GM21367 (cell line): ENCODE measurements around the gene STON1.
"Not testable (repeated sequence)": the region's sequence is repeated elsewhere in the genome, so short reads cannot be mapped to it uniquely, and the experiment has no call there.

Experiments
- ATAC-seq: cut with Tn5 transposase; IDR thresholded peaks from one replicate; pipeline ENCODE4 v1.9.1; 2021; ENCODE audit not compliant: unreplicated experiment

The STON1 gene

DNA sequence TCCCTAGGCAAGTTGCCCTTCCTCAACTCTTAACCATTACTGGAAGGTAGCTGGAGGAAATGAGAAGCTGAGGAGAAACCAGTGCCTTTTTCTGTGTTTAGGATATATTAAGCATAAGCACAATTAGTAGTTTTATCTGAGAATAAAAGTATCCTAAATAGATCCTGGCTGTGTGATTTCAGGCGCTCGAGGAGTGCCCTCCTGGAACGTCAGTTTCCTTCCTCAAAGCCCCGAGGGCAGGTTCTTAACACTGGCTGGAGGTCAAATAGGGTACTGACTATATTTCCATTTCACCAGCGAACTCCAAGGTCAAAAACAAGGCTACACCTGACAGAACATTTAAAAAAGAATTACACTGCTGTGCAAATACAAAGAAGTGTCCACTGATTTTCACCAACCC lies 1.5 kb upstream of the STON1 start:
- no peak for ATAC-seq

DNA sequence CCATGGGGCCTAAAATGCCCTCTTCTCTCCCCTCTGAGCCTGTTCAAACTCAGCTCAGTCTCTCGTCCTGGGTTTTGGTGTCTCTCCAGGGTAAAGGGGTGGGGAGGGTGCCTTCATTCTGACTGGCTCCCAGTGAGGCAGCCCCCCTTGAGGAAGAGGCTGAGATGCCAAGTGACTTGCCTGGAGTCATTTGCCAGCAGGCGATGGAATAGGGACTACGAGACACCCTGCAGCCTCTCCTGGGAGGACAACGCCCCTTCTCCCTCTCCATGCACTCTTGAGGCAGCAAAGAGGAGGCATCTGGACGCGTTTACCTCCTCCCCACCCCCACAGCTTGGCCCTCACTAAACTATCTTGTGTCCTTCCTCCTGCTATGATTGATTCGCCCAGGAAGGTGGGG lies 760 bp upstream of the STON1 start:
- ATAC-seq: no peak

DNA sequence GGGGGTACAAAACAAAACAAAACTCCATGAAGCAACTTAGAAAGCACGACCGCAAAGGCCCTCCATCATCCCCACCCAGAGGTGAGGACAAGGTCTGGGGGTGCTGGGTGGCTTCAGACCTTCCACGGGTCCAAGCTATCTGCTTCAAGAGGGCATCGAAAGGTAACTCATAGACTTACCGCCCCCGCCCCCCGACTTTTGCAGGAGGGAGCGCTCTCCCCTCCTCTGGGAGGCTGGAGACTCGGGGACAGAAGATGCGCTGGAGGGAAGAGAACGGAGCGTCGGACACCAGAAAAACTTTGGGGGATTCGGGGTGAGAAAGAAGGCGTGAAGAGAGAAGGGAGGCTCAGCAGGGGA lies 300 bp upstream of the STON1 start:
- ATAC-seq: peak; percentile 19

DNA sequence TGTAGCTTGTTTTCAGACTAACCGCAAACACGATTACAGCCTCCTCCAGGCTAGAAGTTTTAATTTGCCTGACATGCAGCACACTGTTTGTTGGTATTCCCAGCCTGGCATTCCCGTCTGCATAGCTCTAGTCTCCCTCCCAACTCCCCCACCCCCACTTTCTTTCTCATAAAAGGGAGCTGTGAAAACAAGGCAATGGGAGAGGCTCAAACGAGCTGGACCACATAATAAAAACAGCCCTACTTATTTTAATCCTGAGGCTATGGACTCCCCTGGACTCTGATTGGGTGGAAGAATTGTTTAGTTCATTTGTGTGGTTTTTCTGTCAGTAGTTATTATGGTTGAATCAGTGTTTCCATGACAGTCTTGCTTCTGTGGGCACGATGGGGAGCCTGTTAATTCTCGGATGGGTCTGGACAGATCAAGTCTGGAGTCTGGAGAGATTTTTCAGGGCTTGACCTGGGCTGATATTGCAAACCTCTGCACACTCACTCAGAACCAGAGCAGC lies 1.2 kb downstream of the STON1 start:
- no peak for ATAC-seq

DNA sequence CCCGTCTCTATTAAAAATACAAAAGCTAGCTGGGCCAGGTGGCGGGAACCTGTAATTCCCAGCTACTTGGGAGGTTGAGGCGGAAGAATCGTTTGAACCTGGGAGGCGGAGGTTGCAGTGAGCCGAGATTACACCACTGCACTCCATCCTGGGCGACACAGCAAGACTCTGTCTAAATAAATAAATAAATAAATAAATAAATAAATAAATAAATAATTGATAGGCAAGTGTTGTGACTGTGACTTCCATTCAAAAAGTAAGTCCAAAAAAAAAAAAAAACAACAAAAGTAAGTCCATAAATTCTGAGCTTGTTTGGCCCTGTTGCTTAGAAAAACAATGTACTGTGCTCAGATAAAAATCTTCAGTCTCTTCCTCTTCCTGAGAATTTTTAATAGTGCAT lies 2.2 kb downstream of the STON1 start:
- no peak for ATAC-seq

DNA sequence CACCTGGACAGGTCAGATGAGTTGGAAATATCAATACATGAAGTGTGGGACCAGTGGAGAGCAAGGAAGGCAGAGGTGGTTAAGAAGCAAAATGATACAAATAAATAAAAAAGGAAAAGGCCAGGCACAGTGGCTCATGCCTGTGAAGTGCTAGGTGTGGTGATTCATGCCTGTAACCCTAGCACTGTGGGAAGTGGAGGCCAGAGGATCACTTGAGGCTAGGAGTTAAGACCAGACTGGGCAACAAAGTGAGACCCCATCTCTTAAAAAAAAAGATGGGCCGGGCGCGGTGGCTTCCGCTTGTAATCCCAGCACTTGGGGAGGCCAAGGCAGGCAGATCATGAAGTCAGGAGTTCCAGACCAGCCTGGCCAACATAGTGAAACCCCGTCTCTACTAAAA lies 2.9 kb downstream of the STON1 start:
- ATAC-seq: no peak

DNA sequence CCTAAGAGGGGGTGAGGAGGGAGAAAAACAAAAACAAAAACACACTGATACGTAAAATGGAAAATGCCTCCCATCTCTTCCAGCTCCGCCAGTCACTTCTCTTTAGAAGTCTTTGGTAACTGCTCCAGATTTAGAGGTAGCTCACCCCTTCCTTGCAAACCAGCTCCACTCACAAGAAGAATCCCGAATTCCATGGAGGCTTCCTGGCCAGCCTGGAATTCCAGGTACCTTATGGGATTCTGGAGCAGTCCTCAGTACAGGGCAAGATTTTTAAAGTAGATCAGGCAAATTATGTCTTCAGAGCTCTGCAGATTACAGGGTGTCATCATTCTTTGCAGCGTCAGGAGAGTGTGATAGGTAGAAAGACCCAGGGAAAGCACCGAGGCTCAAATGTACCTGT lies 4.8 kb downstream of the STON1 start:
- ATAC-seq: no peak

DNA sequence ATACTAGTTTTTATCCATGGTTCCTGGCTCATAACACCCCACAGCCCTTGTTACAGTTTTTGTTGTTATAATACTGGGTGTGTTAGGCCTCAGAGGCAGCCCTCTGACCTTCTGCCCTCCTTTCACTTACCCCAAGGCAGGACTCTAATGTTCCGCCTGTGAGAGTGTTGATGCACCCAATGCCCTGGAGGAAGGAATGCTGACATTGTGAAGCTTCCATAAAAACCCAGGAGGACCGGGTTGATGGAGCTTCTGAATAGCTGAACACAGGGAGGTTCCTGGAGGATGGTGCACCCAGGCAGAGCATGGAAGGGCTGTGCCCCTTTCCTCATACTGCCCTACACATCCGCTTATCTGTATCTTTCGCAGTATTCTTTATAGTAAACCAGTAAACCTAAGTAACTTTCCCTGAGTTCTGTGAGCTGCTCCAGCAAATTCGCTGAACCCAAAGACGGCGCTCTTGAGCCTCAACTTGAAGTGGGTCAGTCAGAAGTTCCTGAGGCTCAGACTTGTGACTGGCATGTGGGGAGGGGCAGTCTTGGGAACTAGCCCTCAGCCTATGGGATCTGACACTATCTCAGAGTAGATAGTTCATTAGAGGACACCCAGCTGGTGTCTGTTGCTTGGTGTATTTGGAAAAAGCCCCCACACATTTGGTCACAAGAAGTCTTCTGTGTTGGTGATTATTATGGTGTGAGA lies 10.4 kb downstream of the STON1 start:
- ATAC-seq: no peak

DNA sequence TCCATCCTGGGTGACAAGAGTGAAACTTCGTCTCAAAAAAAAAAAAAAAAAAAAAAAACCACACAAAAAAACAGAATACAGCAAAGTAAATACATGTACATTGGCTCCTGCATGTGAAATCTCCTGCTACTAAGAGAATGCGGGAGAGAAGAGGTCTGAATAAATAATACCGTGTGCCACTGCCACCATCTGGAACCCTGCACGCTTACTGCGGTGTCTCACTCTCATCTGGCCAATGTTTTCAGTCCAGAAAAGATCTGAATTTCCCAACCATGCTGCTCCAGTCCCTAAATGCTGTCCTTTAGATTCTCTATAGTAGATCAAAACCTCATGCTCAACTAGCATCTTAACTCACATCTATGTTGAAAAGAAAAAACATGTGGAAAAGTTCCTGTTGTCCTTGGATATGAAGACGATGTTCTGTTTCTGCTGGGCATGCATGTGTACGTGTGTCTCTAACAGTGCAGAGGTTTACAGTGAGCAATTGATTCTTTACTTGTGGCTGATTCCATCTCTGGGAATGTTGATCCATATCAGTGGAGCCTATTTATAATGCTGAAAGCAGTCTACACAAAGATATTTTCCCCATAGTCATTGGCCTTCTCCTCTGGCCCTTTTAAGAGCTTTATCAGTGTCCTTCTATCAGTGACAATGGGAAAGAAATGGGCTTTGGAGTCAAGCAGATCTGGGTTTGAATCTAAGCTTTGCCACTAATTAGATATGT lies 11.9 kb downstream of the STON1 start:
- no peak for ATAC-seq

DNA sequence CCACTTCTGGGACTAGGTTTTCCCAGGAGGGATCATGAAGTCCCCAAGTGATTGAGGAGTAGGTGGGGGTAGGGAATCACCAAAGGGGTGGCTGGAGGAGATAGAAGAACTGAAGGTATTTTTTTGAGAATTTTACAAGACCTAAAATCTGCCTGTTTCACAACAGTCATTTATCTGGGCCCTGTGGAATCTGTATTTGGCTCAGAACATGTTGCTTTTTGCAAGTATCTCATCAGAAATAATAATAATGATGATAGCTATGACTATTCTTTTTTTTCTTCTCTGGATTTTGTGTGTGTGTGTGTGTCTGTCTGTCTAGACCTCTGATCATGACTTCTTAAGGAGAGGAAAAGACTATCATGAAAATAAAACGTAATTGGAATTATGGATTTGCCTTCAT lies 13.9 kb downstream of the STON1 start:
- ATAC-seq: no peak

DNA sequence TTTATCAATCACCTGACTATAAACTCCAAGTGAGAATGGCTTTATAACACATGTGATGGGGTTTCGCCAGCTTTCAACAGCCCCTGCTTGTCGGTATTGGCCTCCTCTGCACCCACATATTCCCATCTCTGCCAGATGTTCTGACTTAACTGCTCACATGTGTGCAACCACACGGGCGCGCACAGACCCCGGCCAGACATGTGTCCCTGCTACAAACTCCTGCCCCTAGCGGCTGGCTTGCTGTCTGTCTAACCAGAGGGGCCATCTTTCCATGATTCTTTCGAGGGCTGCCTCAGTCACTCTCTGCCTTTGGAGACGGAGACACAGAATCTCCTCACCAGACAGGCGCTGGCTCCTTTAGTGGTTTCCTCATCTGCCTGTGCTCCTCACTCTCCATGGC lies 15.3 kb downstream of the STON1 start:
- ATAC-seq: no peak

DNA sequence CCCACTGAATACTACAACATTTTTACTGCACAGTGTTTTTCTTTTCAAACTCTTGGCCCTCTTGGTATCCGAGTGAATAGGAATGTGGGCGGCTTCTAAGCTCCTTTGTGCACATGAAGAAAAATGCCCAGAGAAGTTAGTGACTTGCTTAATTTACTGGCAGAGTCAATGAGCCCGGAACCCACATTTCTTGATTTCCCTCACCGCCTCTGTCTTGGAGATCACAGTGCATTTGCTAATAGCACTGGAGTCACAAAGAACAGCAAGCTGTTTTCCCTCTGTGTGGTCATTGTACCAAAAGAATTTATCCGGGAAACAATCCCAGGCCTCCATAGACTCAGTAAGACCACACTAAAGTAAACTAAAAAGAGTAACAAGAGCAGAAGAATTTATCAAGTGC lies 18.9 kb downstream of the STON1 start:
- no peak for ATAC-seq

DNA sequence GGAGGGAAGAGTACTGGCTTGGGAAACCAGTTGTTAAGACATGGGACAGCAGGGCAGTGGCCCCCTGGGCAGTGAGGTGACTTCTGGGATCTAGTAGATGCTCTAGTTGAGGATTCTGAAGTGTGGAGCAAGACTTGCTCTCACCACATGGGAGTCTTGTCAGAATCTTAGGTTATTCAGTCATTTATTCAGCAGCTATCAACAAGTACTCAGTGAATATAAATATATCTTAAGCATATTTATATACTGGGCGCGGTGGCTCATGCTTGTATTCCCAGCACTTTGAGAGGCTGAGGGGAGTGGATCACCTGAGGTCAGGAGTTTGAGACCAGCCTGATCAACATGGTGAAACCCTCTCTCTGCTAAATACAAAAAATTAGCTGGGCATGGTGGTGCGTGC lies 20.0 kb downstream of the STON1 start:
- no peak for ATAC-seq

DNA sequence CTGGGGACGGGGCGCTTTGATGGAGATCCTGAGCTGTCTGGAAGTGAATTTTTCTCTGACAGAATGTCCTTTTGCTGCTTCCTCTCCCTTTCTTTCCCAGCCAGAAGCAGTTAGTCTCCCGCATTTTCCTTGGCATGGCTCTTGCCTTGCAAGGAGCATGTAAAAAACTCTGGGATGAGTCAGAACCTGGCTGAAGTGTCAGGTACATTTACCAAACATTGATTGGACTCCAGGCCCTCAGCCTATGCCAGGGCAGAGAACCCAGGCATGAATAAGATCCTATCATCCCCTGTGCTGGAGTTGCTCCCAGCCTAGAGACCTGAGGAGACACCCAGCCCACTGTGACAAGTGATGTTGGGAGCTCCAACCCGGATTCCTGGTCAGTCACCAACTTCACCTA lies 21.6 kb downstream of the STON1 start:
- ATAC-seq: no peak

DNA sequence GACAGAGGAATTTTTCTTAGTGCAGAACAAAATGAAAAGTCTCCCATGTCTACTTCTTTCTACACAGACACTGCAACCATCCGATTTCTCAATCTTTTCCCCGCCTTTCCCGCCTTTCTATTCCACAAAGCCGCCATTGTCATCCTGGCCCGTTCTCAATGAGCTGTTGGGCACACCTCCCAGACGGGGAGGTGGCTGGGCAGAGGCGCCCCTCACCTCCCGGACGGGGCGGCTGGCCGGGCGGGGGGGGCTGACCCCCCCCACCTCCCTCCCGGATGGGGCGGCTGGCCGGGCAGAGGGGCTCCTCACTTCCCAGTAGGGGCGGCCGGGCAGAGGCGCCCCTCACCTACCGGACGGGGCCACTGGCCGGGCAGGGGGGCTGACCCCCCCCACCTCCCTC lies 25.1 kb downstream of the STON1 start:
- not testable (repeated sequence) for ATAC-seq

DNA sequence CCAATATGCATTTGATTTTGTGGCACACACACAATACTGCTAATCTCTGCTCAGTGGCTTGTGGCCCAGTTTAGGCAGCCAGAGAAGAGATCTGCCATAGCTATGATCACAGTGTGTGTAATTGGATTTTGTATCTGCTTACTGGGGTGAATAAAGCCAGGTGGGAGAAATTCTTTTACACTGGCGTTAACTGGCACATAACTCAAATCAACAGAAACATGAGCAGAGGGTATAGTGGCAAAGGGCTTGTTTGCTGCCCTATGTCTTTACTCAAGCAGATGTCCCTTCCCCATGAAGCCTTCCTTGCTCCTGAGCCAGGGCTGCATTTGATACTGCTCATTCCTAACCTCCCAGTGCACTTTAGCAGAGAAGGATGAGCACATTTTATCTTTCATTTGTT lies 28.5 kb downstream of the STON1 start:
- ATAC-seq: no peak

DNA sequence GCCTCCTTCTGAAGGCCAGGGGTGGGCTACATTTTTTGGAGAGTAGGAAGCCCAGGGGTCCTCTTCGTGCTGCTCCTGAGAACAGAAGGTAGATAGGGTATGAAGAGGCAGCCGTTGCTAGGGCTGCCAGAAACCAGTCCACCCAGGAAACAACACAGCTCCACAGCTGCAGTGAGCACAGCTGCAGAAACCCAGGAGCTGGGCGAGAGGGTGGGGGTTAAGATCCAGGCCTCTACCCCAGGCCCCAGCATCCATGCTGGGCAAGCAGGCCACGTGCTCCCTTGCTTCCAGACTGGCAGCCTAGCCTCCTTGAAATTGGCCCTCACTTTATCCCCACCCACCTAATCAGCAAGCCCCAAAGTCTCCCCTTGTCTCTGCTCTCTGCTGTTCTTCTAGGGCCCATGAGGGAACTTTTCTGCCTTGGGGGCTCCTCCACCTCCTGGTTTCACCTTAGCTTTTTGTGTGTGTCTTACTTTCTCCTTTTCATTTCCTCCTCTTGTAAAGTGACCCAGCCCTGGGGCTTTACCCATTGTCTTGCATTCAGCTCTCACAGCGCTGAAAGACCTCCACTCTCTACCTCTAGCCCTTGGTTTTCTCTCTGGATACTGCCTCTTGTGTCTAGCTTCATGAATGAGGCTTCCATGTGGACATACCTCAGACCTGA lies 30.7 kb downstream of the STON1 start:
- ATAC-seq: no peak

DNA sequence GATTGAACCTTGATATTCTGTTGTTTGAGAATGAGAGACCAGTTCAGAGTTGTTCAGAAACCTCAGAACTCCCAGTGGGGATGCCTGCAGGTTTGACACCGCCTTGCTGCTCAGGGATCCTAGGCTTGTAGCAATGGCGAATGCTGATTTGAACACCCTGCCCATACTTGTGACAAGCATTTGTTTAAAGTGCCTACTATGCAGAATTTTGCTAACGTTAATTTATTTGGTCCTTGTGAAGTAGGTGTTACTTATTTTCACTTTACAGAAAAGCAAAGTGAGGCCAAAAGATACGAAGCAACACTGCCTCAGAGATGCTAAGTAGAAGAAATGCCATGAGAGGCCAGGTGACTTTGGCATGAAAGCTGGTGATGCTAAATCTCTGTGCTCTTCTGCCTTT lies 32.3 kb downstream of the STON1 start:
- ATAC-seq: no peak

DNA sequence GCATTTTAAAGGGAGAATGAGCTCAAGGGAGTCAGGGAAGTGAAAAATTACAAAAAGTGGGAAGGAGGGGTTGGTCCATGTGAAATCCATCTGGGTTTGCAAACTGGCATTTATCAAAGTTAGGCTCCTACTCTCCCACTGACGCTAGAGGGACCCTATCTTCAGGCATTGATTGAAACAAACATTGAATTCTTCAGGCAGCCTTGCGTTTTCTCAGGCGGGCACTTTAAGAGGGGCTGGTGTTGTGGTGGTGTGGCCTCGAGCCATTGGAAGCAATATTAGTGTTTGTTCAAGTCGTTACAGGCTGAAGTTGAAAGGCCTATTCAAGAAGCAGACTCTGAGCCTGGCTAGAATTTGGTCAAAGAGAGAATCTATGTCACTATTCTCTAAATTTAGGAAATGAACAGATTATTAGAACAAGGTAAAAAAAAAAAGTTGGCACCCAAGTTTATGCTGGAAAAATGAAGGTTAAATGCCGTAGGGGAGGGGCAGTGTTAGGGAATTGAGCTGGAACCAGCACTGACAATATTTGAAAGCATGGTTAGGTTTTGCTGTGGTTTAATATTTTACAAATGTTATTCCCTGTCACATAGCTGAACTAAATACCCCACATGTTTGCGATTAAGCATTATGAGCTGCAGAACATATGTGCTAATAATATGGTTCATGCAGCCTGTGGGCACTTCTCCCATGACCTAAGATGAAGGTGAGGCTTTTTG lies 36.8 kb downstream of the STON1 start:
- ATAC-seq: no peak

DNA sequence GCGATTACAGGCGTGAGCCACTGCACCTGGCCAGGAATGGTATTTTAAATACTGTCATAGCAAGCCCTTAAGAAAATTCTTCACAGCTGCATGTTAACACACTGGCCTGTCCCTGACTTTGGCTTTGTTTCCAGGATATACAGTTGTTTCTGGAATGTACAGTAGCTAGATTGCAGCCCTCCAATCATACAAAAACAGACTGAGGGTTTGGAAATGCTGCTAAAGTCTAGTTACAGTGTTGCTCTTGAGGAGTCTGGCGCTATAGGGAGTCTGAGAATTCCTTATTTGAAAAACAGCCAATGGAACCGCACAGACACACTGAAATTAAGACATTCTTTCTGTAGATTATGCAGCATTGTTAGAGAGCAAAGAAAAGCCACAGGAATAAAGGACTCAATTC lies 37.7 kb downstream of the STON1 start:
- ATAC-seq: no peak

DNA sequence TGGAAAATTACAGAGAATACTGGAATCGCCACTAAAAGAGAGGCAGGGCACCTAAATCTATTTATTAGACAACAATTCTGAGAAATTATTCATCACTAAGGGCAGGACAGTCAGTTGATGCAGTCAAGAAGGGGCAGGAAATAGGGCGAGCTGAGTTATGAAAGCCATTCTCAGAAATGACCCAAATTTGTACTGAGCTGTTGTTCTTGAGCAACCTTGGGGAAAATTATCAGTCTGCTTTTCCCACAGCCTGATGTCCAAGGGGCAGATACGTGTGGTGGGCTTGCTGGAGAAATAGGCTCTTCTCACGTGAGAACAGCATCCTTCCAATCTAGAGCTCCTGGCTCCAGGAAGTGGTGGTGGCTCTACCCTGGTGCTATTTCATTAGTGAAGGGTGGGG lies 38.6 kb downstream of the STON1 start:
- ATAC-seq: no peak

DNA sequence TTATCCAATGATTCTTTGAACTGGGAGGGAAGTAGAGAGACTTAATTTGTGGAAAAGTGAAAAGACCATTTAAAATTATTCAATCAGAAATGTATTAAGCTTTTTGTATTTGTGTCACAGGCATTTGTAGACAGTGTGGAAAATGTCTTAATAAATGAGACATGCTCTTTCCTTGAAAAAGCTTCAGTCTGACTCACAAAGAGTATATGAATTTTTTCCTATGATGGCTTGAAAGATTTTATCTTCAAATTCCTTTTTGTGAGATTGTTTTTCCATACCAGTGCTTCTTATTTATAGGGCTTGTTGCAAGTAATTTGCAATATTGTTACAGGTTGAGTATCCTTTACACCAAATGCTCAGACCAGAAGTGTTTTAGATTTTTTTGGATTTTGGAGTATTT lies 39.5 kb downstream of the STON1 start:
- no peak for ATAC-seq
